Activated T-helper 2 cell treated with anti-CD3 and anti-CD28 coated beads, Interferon-gamma antibody, Interleukin-2, Interleukin-4, amounts not matched to agents 10 μg/mL and 5 μg/mL and 100 μg/mL, durations not matched to agents 14 hours and 24 hours and 36 hours (primary cell): ENCODE data around the gene DHRS7. TPM values are rescaled to one million over a fixed set of nuclear protein-coding genes. Genes with fewer than 3 reads are reported as not detected.

ENCODE experiments used
- DNase-seq: peaks from one replicate; pipeline ENCODE4 v3.0.0; 2021; ENCODE audit warnings: low spot score
- H3K27ac Mint-ChIP-seq: one replicate; pipeline ENCODE4 v1.8.0; 2021; ENCODE audit warnings: mixed read lengths
- H3K27me3 Mint-ChIP-seq: one replicate; pipeline ENCODE4 v1.8.0; 2021; ENCODE audit warnings: low read depth, mixed read lengths
- H3K36me3 Mint-ChIP-seq: one replicate; pipeline ENCODE4 v1.8.0; 2021; ENCODE audit warnings: low read depth, mixed read lengths
- H3K4me1 Mint-ChIP-seq: one replicate; pipeline ENCODE4 v1.8.0; 2021; ENCODE audit warnings: low read depth, mixed read lengths
- H3K4me3 Mint-ChIP-seq: one replicate; pipeline ENCODE4 v1.8.0; 2021; ENCODE audit warnings: low read depth, mild to moderate bottlenecking, moderate library complexity, mixed read lengths
- H3K9me3 Mint-ChIP-seq: one replicate; pipeline ENCODE4 v1.8.0; 2021; ENCODE audit warnings: mixed read lengths
- intact Hi-C: fragments of 100-400 bp; cut with micrococcal nuclease; formaldehyde crosslinking; loops from one replicate; pipeline ENCODE4 v1.15.1; 2023
- total RNA-seq: library from RNA; stranded (reverse); gene quantifications from 2 replicates; pipeline ENCODE4 v1.2.3, GENCODE V29; 2022

DHRS7 gene
- total RNA-seq, 1 donor from 2014 or later = 52.9 TPM

DNA sequence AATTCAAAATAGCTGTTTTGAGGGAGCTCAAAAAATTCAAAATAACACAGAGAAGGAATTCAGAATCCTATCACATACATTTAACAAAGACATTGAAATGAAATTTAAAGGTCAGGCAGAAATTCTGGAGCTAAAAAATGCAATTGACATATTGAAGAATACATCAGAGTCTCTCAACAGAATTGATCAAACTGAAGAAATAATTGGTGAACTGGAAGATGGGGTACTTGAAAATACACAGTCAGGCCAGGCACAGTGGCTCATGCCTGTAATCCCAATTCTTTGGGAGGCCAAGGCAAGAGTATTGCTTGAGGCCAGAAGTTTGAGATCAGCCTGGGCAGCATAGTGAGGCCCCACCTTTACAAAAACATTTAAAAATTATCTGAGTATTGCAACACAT lies 34.1 kb upstream of the DHRS7 start:
- no peak overlapping the region for H3K4me3 Mint-ChIP-seq
- H3K9me3 Mint-ChIP-seq = peaks cover 17% of the 10 kb centered on the region
- intact Hi-C loops = loop anchor here (5.0 kb wide), 1 partner anchor 363 kb away; no protein-coding TSS in a partner anchor
- H3K36me3 Mint-ChIP-seq = peaks cover 3% of the 10 kb centered on the region
- peaks cover 18% of the 10 kb centered on the region for H3K4me1 Mint-ChIP-seq
- no peak overlapping the region for H3K27ac Mint-ChIP-seq
- peaks cover 4% of the 10 kb centered on the region for H3K27me3 Mint-ChIP-seq
- no peak for DNase-seq

DNA sequence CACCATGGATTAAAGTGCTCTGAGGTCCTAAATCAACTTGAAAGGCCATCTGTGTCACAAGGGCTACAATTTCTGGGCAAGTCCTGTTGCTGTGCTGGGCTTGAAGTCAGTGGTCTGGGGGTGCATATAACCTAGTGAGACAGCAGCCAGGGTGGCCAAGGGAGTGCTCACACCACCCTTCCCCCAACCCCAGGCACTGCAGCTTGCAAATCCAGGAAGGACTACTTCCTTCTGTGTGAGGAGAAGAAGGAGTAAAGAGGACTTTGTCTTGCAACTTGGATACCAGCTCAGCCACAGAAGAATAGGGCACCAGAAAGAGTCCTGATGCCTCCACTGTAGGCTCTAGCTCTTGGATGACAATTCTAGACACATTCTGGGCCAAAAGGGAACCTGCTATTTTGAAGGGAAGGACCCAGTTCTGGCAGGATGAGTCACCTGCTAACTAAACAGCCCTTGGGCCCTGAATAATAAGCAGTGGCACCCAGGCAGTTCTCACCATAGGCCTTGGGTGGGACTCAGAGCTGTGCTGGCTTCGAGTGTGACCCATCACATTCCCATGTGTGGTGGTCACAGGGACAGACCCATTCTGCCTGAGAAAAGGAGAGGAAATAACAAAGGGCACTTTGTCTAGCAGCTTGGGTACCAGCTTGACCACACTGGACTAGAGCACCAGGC lies 32.6 kb upstream of the DHRS7 start:
- Mint-ChIP-seq H3K27me3 (peaks cover 5% of the 10 kb centered on the region), H3K4me1 (peaks cover 16% of the 10 kb centered on the region), H3K36me3 (peaks cover 3% of the 10 kb centered on the region), H3K4me3 (no peak overlapping the region), H3K9me3 (peaks cover 17% of the 10 kb centered on the region), H3K27ac (no peak overlapping the region)
- DNase-seq = no peak
- intact Hi-C loops = loop anchor here (5.0 kb wide), 1 partner anchor 365 kb away; no protein-coding TSS in a partner anchor

DNA sequence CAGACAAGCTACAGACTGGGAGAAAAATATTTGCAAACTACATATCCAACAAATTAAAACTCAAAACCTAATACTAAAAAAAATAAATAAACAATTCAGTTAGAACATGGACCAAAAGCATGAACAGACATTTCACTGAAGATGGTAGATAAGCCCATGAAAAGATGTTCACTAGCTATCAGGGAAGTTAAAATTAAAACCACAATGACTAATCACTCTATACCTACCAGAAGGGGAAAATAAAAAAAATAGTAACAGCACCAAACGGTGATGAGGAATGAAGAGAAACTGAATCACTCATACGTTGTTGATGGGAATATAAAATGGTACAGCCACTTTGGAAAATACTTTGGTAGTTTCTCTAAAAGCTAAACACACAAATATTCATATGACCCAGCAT lies 31.1 kb upstream of the DHRS7 start:
- H3K27ac Mint-ChIP-seq = peak overlapping the region; percentile 54
- no peak for DNase-seq
- H3K36me3 Mint-ChIP-seq = peaks cover 3% of the 10 kb centered on the region
- H3K27me3 Mint-ChIP-seq = peaks cover 5% of the 10 kb centered on the region
- no peak overlapping the region for H3K4me3 Mint-ChIP-seq
- peaks cover 16% of the 10 kb centered on the region for H3K4me1 Mint-ChIP-seq
- intact Hi-C loops = loop anchor here (5.0 kb wide), 1 partner anchor 366 kb away; no protein-coding TSS in a partner anchor
- peaks cover 17% of the 10 kb centered on the region for H3K9me3 Mint-ChIP-seq

DNA sequence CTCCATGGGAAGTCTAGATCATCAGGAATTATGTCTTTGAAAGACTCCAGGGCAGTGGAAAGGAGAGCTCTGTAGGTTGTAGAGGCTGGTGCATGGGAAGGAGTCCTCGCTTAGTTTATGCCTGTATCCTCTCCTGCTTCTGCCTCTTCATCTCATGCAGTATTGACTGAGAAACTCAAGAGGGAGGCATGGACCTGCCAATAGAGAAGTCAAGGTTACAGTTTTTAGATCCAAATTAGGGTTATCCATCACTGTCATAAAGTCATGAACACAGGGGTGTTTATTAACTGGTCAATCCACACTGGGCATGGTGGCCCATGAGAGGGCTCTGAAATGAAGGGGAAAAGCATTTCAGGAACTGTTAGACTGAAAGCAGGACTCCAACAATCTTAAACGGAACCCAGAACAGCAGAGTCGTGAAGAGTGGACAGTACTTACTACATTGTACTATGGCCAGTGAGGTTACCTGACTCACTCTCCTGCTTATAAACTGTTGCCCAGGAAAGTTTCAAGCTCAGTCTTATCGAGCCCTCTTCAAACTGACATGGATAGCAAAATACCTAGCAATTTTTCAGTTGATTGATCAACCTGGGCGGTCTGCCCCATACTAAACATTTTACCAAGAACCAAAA lies 30.1 kb upstream of the DHRS7 start:
- H3K4me3 Mint-ChIP-seq = no peak overlapping the region
- H3K9me3 Mint-ChIP-seq = peaks cover 17% of the 10 kb centered on the region
- DNase-seq = no peak
- no peak overlapping the region for H3K27ac Mint-ChIP-seq
- peaks cover 3% of the 10 kb centered on the region for H3K36me3 Mint-ChIP-seq
- H3K27me3 Mint-ChIP-seq = peaks cover 5% of the 10 kb centered on the region
- H3K4me1 Mint-ChIP-seq = peaks cover 16% of the 10 kb centered on the region
- intact Hi-C loops = loop anchor here (5.0 kb wide), 1 partner anchor 367 kb away; no protein-coding TSS in a partner anchor

DNA sequence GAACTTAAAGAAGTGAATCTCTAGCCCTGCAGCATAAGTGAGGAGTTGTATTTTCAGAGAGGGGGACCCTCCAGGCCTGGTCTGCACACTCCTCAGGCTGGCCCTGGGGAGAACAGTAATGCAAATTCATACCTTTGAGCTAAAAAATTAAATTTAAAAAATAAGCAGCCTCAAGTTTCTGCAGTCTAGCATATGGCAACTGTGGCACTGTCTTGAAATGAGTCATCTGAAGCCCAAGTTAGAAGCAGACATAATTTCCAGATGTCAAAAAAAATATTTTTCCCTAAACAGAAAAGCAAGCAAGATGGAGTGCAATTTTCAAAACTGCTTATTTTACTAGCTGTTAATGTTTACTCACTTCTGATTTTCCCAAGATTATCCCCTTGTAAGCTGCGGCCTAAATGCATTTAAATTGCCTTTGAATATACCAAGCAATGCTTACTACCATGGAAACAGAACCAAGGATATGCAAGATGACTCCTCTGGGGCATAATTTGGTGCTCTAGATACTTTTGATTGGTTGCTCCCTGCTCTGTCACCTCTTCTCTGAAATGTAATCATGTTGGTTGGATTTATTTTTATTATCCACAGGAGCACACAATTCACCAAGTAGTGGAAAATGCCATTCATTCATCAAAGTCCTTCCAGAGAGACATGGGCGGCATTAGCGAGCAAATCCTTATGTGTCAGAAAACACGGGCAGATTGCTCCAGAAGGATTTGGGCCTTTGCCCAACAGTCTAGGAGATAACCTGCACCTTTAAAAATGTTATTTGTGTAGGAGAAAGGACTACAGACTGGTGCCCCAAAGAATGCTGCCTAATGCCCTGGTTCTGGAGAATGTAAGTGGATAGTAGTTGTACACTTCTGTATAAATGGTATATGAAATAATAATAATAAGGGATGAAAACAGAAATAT lies 25.0 kb upstream of the DHRS7 start:
- peaks cover 8% of the 10 kb centered on the region for H3K27me3 Mint-ChIP-seq
- H3K36me3 Mint-ChIP-seq = no peaks in the 10 kb centered on the region
- DNase-seq = no peak
- no peak overlapping the region for H3K27ac Mint-ChIP-seq
- intact Hi-C loops = loop anchor here (10.0 kb wide), 1 partner anchor 685 kb away; no protein-coding TSS in a partner anchor
- no peaks in the 10 kb centered on the region for H3K9me3 Mint-ChIP-seq
- no peak overlapping the region for H3K4me3 Mint-ChIP-seq
- H3K4me1 Mint-ChIP-seq = peaks cover 3% of the 10 kb centered on the region

DNA sequence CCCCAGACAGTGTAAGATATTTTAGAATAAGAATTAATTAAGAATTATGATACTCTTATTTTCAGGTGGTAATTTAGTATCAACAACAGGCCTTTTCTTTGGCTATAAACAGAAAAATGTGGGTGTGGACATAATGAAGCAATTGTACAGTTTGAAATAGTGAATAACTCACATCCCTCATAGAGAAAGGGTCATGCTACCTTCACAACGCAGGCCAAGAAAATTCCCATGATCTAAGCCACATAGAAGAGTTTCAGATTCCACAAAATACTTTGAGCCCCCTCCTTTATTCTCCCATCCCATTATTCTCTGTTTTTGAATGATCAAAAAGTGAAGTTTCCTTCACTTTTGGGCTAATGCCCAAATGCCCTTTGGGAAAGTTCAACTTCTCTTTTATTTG lies 23.5 kb upstream of the DHRS7 start:
- intact Hi-C loops = loop anchor here (10.0 kb wide), 1 partner anchor 684 kb away; no protein-coding TSS in a partner anchor
- H3K4me1 Mint-ChIP-seq = peaks cover 10% of the 10 kb centered on the region
- no peaks in the 10 kb centered on the region for H3K36me3 Mint-ChIP-seq
- H3K27me3 Mint-ChIP-seq = peaks cover 8% of the 10 kb centered on the region
- DNase-seq = no peak
- no peaks in the 10 kb centered on the region for H3K9me3 Mint-ChIP-seq
- H3K4me3 Mint-ChIP-seq = no peak overlapping the region
- no peak overlapping the region for H3K27ac Mint-ChIP-seq

DNA sequence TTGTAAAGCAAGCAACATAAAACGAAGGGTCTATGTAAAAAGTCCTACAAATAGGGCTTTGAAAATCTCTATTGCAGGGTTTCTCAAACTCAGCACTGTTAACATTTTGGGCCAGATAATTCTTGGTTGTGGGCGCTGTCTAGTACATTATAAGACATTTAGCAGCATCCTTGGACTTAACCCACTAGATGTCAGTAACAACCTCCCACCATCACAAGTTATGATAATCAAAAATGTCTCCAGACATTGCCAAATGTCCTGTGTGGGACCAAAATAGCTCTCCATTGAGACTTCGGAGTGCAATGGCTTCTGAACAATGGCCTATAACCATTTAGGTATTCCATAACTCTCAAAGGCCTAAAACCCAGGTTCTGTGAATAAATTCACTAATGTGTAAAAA lies 22.9 kb upstream of the DHRS7 start:
- no peak for DNase-seq
- Mint-ChIP-seq H3K4me3 (no peak overlapping the region), H3K4me1 (peaks cover 15% of the 10 kb centered on the region), H3K36me3 (no peaks in the 10 kb centered on the region), H3K9me3 (no peaks in the 10 kb centered on the region), H3K27ac (no peak overlapping the region), H3K27me3 (peaks cover 5% of the 10 kb centered on the region)
- intact Hi-C loops = loop anchor here (10.0 kb wide), 1 partner anchor 683 kb away; no protein-coding TSS in a partner anchor

DNA sequence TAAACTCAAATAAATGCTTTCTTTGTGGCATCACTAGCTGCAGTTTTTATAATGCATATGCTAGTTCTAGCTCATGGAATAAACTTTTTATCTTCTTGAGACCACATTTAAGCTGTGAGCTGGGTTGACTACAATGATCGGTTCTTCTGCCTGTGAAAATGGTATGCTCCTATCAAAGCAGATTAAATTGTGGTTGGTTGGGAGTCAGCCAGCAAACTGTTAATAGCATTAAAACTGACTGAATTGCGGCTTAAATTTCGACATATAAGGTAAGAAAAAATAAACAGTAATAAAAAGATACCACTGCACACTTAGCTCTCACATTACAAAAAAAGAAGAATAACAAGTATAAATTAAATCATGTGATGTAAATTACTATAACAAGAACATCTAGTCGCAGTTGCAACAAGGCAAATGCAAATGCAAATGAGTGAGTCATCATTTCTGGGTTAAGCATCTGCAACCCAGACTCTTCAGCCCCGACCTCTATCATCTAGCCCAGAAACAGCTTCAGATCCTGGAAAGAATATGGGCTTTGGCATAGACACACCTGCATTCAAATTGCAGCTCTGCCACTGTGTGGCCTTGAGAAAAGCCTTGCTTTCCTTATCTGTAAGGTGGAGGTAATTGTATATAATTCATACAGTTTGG lies 19.8 kb upstream of the DHRS7 start:
- intact Hi-C loops = loop anchor here (1.0 to 10.0 kb wide), 7 partner anchors 20 to 680 kb away; partner anchors contain the start of genes DHRS7, PCNX4 and PPM1A
- DNase-seq = no peak
- no peaks in the 10 kb centered on the region for H3K36me3 Mint-ChIP-seq
- peaks cover 16% of the 10 kb centered on the region for H3K4me1 Mint-ChIP-seq
- peaks cover 2% of the 10 kb centered on the region for H3K27me3 Mint-ChIP-seq
- H3K9me3 Mint-ChIP-seq = peaks cover 6% of the 10 kb centered on the region
- H3K27ac Mint-ChIP-seq = no peak overlapping the region
- H3K4me3 Mint-ChIP-seq = no peak overlapping the region

DNA sequence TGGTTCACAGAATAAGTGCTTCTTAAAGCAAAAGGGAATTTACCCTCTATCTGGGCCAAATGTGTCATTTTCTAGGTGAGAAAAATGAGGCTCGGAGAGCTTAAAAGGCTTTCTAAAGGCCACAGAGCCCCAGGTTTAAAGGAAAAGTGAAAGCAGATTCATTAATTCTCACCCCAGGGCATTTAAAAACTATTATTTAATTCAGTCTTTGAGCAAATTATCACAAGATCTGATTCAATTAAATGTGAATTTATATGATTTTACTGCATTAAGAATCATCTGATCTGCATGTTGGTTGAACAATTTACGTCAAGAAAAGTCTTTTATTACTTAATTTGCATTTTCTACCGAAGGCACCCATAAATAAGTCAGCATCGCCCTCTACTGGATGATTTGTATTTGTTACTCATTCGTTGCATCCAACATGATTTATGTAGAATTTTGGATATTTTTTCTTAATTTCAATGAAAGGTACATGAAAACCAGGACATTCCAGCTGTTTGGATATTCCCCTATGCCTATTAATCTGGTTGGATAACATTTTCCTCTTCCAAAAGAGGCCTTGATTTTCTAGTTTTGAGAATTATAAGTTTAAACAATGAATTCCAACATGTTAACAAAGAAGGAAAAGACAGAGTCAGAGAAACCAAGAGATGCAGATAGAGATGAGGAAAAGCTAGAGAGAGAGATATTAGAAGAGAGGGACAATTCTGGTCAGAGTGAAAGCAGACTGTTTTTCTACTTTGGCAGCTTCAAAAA lies 19.1 kb upstream of the DHRS7 start:
- peaks cover 2% of the 10 kb centered on the region for H3K27me3 Mint-ChIP-seq
- H3K27ac Mint-ChIP-seq = peak overlapping the region; percentile 66
- DNase-seq = no peak
- peaks cover 14% of the 10 kb centered on the region for H3K4me1 Mint-ChIP-seq
- H3K9me3 Mint-ChIP-seq = peaks cover 6% of the 10 kb centered on the region
- H3K4me3 Mint-ChIP-seq = peak overlapping the region; percentile 63
- no peaks in the 10 kb centered on the region for H3K36me3 Mint-ChIP-seq
- intact Hi-C loops = loop anchor here (1.0 to 10.0 kb wide), 7 partner anchors 19 to 680 kb away; partner anchors contain the start of genes DHRS7, PCNX4 and PPM1A

DNA sequence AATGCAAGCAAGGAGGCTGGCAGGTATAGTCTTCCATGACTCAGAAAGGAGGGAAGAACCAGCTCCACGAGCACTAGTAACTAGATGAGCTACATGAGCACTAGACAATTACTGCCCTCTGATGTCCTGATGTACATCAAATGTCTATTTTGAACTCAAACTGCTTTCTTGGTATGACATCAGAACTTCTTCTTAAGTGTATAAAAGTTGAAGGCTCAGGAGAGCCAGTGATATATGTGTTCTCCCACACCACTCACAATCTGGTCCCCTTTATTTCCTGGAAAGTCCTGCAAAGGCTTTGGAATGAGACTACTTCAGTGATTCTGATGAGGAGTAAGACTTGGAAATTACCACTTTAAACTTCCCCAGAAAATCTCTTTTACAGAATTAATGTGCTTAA lies 18.5 kb upstream of the DHRS7 start:
- H3K9me3 Mint-ChIP-seq = peaks cover 6% of the 10 kb centered on the region
- no peak for DNase-seq
- H3K27ac Mint-ChIP-seq = peak overlapping the region; percentile 66
- H3K4me3 Mint-ChIP-seq = peak overlapping the region; percentile 63
- H3K27me3 Mint-ChIP-seq = peaks cover 2% of the 10 kb centered on the region
- peaks cover 14% of the 10 kb centered on the region for H3K4me1 Mint-ChIP-seq
- intact Hi-C loops = loop anchor here (1.0 to 10.0 kb wide), 7 partner anchors 18 to 679 kb away; partner anchors contain the start of genes DHRS7, PCNX4 and PPM1A
- no peaks in the 10 kb centered on the region for H3K36me3 Mint-ChIP-seq

DNA sequence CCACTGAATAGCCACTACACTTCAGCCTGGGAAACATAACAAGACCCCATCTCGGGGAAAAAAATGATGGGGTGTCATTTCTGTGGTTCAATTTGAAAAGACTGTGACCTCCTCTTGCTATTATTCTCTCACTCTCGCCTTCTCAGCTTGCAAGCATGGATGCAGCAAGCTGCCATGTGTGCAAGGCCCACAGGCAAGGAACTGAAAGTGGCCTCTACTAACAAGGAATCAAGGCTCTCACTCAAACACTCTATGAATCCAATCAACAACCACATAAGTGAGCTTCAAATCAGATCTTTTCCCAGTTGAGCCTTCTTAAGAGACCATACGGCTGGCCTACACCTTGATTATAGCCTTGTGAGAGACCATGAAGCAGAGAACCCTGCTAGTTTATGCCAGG lies 17.9 kb upstream of the DHRS7 start:
- peaks cover 2% of the 10 kb centered on the region for H3K27me3 Mint-ChIP-seq
- H3K4me3 Mint-ChIP-seq = no peak overlapping the region
- no peak overlapping the region for H3K27ac Mint-ChIP-seq
- intact Hi-C loops = loop anchor here (5.0 to 10.0 kb wide), 3 partner anchors 64 to 678 kb away; partner anchors contain the start of gene PPM1A
- peaks cover 6% of the 10 kb centered on the region for H3K9me3 Mint-ChIP-seq
- no peak for DNase-seq
- H3K4me1 Mint-ChIP-seq = peaks cover 14% of the 10 kb centered on the region
- H3K36me3 Mint-ChIP-seq = no peaks in the 10 kb centered on the region
